Progenitor cell of endocrine pancreas (in vitro differentiated cells): ENCODE data around the gene SPTAN1. TPM values are rescaled to one million over a fixed set of nuclear protein-coding genes. Genes with fewer than 3 reads are reported as not detected.

Experiments
- DNase-seq: peaks from one replicate; pipeline ENCODE4 v3.0.0; 2021; ENCODE audit warnings: low spot score; ENCODE audit not compliant: unreplicated experiment
- H3K27ac Mint-ChIP-seq: 2 replicates; pipeline ENCODE4 v1.8.0; 2021; ENCODE audit warnings: mild to moderate bottlenecking, moderate library complexity, mixed read lengths
- H3K27me3 Mint-ChIP-seq: 2 replicates; pipeline ENCODE4 v1.8.0; 2021; ENCODE audit warnings: mixed read lengths
- H3K36me3 Mint-ChIP-seq: 2 replicates; pipeline ENCODE4 v1.8.0; 2022; ENCODE audit warnings: mixed read lengths; ENCODE audit not compliant: insufficient read depth
- H3K4me1 Mint-ChIP-seq: 2 replicates; pipeline ENCODE4 v1.8.0; 2021; ENCODE audit warnings: low read depth, mixed read lengths
- H3K4me3 Mint-ChIP-seq: 2 replicates; pipeline ENCODE4 v1.8.0; 2021; ENCODE audit warnings: low read depth, mild to moderate bottlenecking, moderate library complexity, mixed read lengths
- H3K9me3 Mint-ChIP-seq: 2 replicates; pipeline ENCODE4 v1.8.0; 2021; ENCODE audit warnings: low read depth, mixed read lengths
- CTCF ChIP-seq: fragments of 200-600 bp; sonication (generic); IDR thresholded peaks from one replicate; pipeline ENCODE4 v1.5.0; 2021; ENCODE audit warnings: antibody characterized with exemption, mild to moderate bottlenecking; ENCODE audit not compliant: unreplicated experiment
- total RNA-seq: library from RNA; stranded (reverse); gene quantifications from 2 replicates; pipeline ENCODE4 v1.2.1, GENCODE V29; 2021

Gene SPTAN1
- total RNA-seq, 1 donor from 2014 or later: 448 TPM

GRCh38 chr9:128593039-128593438, 40.7 kb downstream of the SPTAN1 start:
- Mint-ChIP-seq H3K4me3 (no peak overlapping the region), H3K9me3 (no peaks in the 10 kb centered on the region), H3K4me1 (no peaks in the 10 kb centered on the region), H3K27me3 (no peaks in the 10 kb centered on the region), H3K27ac (no peak overlapping the region), H3K36me3 (peaks cover 26% of the 10 kb centered on the region)
- no peak for DNase-seq
- no peak for TF ChIP-seq CTCF

- H3K4me1 Mint-ChIP-seq: no peaks in the 10 kb centered on the region
- H3K27me3 Mint-ChIP-seq: no peaks in the 10 kb centered on the region
- no peak for TF ChIP-seq CTCF
- no peak overlapping the region for H3K4me3 Mint-ChIP-seq
- H3K36me3 Mint-ChIP-seq: peaks cover 28% of the 10 kb centered on the region
- DNase-seq: no peak
- no peaks in the 10 kb centered on the region for H3K9me3 Mint-ChIP-seq
- no peak overlapping the region for H3K27ac Mint-ChIP-seq
Measured at GRCh38 chr9:128593856-128594255, 41.5 kb downstream of the SPTAN1 start.

- H3K27me3 Mint-ChIP-seq: no peaks in the 10 kb centered on the region
- H3K27ac Mint-ChIP-seq: no peak overlapping the region
- TF ChIP-seq CTCF: no peak
- H3K9me3 Mint-ChIP-seq: no peaks in the 10 kb centered on the region
- peaks cover 30% of the 10 kb centered on the region for H3K36me3 Mint-ChIP-seq
- no peaks in the 10 kb centered on the region for H3K4me1 Mint-ChIP-seq
- no peak for DNase-seq
- H3K4me3 Mint-ChIP-seq: no peak overlapping the region
Measured at GRCh38 chr9:128595471-128595870, 43.1 kb downstream of the SPTAN1 start.

GRCh38 chr9:128600099-128600498, 47.7 kb downstream of the SPTAN1 start:
- Mint-ChIP-seq H3K27ac (no peak overlapping the region), H3K4me1 (no peaks in the 10 kb centered on the region), H3K4me3 (no peak overlapping the region), H3K27me3 (no peaks in the 10 kb centered on the region), H3K36me3 (peaks cover 29% of the 10 kb centered on the region), H3K9me3 (no peaks in the 10 kb centered on the region)
- DNase-seq: no peak
- TF ChIP-seq CTCF: no peak

GRCh38 chr9:128603697-128604096, 51.3 kb downstream of the SPTAN1 start:
- H3K36me3 Mint-ChIP-seq: peaks cover 25% of the 10 kb centered on the region
- H3K9me3 Mint-ChIP-seq: no peaks in the 10 kb centered on the region
- peak overlapping the region; percentile 73 for H3K27ac Mint-ChIP-seq
- H3K27me3 Mint-ChIP-seq: no peaks in the 10 kb centered on the region
- no peak overlapping the region for H3K4me3 Mint-ChIP-seq
- DNase-seq: no peak
- TF ChIP-seq CTCF: no peak
- no peaks in the 10 kb centered on the region for H3K4me1 Mint-ChIP-seq
